Panc1 (cell line): Measurements from ENCODE around the gene OLIG3.

Experiments
- CTCF ChIP-seq: fragments of 450-650 bp; IDR thresholded peaks from 2 replicates; pipeline ENCODE4 v1.5.1; 2017; ENCODE audit warnings: mild to moderate bottlenecking
- POLR2AphosphoS5 ChIP-seq: IDR thresholded peaks from 2 replicates; pipeline ENCODE4 v1.6.1; 2012; ENCODE audit warnings: mild to moderate bottlenecking, low read depth, low read length, moderate library complexity
- SIN3A ChIP-seq: IDR thresholded peaks from 2 replicates; pipeline ENCODE4 v1.6.1; 2012; ENCODE audit warnings: low read depth, mild to moderate bottlenecking, low read length, moderate library complexity, borderline replicate concordance; ENCODE audit not compliant: insufficient read depth

- TF ChIP-seq CTCF (no peak), POLR2AphosphoS5 (no peak), SIN3A (no peak)
These were observed 2.7 kb downstream of the OLIG3 start for GRCh38 chr6:137491478-137491877.
